Fibroblast of gingiva (primary cell): ENCODE data around the gene ANKRD26.
A peak's percentile ranks its signal among the peaks of the same experiment; 100 is the strongest.

Source experiments
- DNase-seq: peaks from one replicate; pipeline ENCODE4 v3.0.0-alpha.2; 2011; ENCODE audit warnings: low read depth

ANKRD26 gene

GRCh38 chr10:27019827-27020226, 80.5 kb downstream of the ANKRD26 start:
- DNase-seq = no peak

- DNase-seq = no peak
These were observed 102.7 kb downstream of the ANKRD26 start for GRCh38 chr10:26997610-26998009.

- peak; percentile 46 for DNase-seq
These were observed 105.6 kb downstream of the ANKRD26 start for GRCh38 chr10:26994743-26995142.

GRCh38 chr10:26987851-26988250, 112.4 kb downstream of the ANKRD26 start:
- DNase-seq = peak; percentile 19

- DNase-seq = peak; percentile 32
These were observed 117.1 kb downstream of the ANKRD26 start for GRCh38 chr10:26983156-26983555.

- no peak for DNase-seq
These were observed 118.2 kb downstream of the ANKRD26 start for GRCh38 chr10:26982058-26982457.

- no peak for DNase-seq
These were observed 119.0 kb downstream of the ANKRD26 start for GRCh38 chr10:26981232-26981824.

- no peak for DNase-seq
These were observed 121.8 kb downstream of the ANKRD26 start for GRCh38 chr10:26978519-26978918.

GRCh38 chr10:26977635-26978034, 122.7 kb downstream of the ANKRD26 start:
- DNase-seq = no peak

- no peak for DNase-seq
These were observed 129.6 kb downstream of the ANKRD26 start for GRCh38 chr10:26970667-26971066.

GRCh38 chr10:26969145-26969926, 131.0 kb downstream of the ANKRD26 start:
- DNase-seq = peak; percentile 20

- no peak for DNase-seq
These were observed 137.5 kb downstream of the ANKRD26 start for GRCh38 chr10:26962835-26963234.

GRCh38 chr10:26960308-26960707, 140.0 kb downstream of the ANKRD26 start:
- DNase-seq = peak; percentile 61

- no peak for DNase-seq
These were observed 140.5 kb downstream of the ANKRD26 start for GRCh38 chr10:26959841-26960240.
